ENCODE data around the gene CA7. TPM values are rescaled to one million over a fixed set of nuclear protein-coding genes. Genes with fewer than 3 reads are reported as not detected.

The CA7 gene
- total and polyA plus RNA-seq, 4 donors: not detected

DNA sequence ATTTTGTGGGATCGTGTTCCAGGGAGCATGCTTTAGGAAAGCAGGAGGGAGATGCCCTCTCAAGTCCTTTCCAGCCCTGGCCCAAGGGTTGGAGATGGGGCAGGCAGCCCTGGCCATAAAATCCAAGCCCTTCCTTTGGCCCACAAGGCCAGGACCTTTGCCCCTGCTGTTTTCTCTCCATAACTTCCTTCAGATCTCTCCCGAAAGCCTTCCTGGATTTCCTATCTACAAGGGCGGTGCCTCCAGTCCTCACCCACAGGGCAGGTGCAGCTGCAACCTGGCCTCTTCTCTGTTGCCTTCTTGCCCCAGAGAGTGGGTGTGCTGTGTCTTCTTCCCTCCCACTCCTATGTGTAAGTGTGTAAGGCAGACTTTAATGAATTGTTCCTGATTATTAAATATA is 27.6 kb downstream of the CA7 start:
- H3K9me3 ChIP-seq (ENCODE audit: control insufficient read depth in 4 of 4, low read length in 3 of 4): no peaks in the 10 kb centered on the region
- H3K4me1 ChIP-seq (ENCODE audit: control insufficient read depth in 4 of 4, insufficient read depth in 4 of 4, low read length in 3 of 4): peaks cover 0 to 9% (median 3%) of the 10 kb centered on the region in 4 donors
- H3K9ac ChIP-seq (ENCODE audit: low read depth in 1 of 2, low read length in 2 of 2): no peak overlapping the region
- no peak for DNase-seq (ENCODE audit: low spot score)
- TF ChIP-seq FOXA2 (IDR thresholded peaks at IDR 0.05) (no peak), RXRA (IDR thresholded peaks at IDR 0.05) (no peak), HNF4G (IDR thresholded peaks at IDR 0.05) (no peak), RAD21 (IDR thresholded peaks at IDR 0.05) (no peak), TAF1 (conservative IDR thresholded peaks at IDR 0.05) (no peak), FOXA1 (IDR thresholded peaks at IDR 0.05) (no peak), ATF3 (IDR thresholded peaks at IDR 0.05) (no peak), HNF4A (conservative IDR thresholded peaks at IDR 0.05) (no peak), JUND (IDR thresholded peaks at IDR 0.05) (no peak), GABPA (IDR thresholded peaks at IDR 0.05 in 1 of 2, conservative IDR thresholded peaks at IDR 0.05 in 1 of 2) (no peak), NR2F2 (IDR thresholded peaks at IDR 0.05) (no peak), EGR1 (IDR thresholded peaks at IDR 0.05; ENCODE audit: low read depth in 2 of 2) (no peak), SP1 (IDR thresholded peaks at IDR 0.05) (no peak), YY1 (IDR thresholded peaks at IDR 0.05) (no peak), REST (IDR thresholded peaks at IDR 0.05) (no peak)
- TF ChIP-seq, protein P1, sequence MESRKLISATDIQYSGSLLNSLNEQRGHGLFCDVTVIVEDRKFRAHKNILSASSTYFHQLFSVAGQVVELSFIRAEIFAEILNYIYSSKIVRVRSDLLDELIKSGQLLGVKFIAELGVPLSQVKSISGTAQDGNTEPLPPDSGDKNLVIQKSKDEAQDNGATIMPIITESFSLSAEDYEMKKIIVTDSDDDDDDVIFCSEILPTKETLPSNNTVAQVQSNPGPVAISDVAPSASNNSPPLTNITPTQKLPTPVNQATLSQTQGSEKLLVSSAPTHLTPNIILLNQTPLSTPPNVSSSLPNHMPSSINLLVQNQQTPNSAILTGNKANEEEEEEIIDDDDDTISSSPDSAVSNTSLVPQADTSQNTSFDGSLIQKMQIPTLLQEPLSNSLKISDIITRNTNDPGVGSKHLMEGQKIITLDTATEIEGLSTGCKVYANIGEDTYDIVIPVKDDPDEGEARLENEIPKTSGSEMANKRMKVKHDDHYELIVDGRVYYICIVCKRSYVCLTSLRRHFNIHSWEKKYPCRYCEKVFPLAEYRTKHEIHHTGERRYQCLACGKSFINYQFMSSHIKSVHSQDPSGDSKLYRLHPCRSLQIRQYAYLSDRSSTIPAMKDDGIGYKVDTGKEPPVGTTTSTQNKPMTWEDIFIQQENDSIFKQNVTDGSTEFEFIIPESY (IDR thresholded peaks at IDR 0.05): no peak
- TF ChIP-seq, protein P2, sequence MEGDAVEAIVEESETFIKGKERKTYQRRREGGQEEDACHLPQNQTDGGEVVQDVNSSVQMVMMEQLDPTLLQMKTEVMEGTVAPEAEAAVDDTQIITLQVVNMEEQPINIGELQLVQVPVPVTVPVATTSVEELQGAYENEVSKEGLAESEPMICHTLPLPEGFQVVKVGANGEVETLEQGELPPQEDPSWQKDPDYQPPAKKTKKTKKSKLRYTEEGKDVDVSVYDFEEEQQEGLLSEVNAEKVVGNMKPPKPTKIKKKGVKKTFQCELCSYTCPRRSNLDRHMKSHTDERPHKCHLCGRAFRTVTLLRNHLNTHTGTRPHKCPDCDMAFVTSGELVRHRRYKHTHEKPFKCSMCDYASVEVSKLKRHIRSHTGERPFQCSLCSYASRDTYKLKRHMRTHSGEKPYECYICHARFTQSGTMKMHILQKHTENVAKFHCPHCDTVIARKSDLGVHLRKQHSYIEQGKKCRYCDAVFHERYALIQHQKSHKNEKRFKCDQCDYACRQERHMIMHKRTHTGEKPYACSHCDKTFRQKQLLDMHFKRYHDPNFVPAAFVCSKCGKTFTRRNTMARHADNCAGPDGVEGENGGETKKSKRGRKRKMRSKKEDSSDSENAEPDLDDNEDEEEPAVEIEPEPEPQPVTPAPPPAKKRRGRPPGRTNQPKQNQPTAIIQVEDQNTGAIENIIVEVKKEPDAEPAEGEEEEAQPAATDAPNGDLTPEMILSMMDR (IDR thresholded peaks at IDR 0.05; ENCODE audit: low read depth, low read length, missing input control): no peak
- TF ChIP-seq, protein P3, sequence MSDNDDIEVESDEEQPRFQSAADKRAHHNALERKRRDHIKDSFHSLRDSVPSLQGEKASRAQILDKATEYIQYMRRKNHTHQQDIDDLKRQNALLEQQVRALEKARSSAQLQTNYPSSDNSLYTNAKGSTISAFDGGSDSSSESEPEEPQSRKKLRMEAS (IDR thresholded peaks at IDR 0.05): no peak
- 60% methylated on average over 3 of the region's 3 CpGs for WGBS
- H3K4me3 ChIP-seq (ENCODE audit: low read depth in 1 of 3, low read length in 3 of 3): no peak overlapping the region
- no peak overlapping the region for H3K27ac ChIP-seq (ENCODE audit: low read depth in 1 of 2, low read length in 2 of 2)
- H3K27me3 ChIP-seq (ENCODE audit: control insufficient read depth in 4 of 4, insufficient read depth in 4 of 4, low read length in 3 of 4): no peaks in the 10 kb centered on the region
- no peaks in the 10 kb centered on the region for H3K36me3 ChIP-seq (ENCODE audit: control insufficient read depth in 4 of 4, insufficient read depth in 3 of 4, low read depth in 1 of 4, low read length in 3 of 4)
